Tibial nerve (tissue), 4 donors: ENCODE data around the gene KIAA1958. TPM values are rescaled to one million over a fixed set of nuclear protein-coding genes. Genes with fewer than 3 reads are reported as not detected.

Experiments
- DNase-seq, 2 donors: peaks; one replicate each; pipeline ENCODE4 v3.0.0-alpha.2; 2019; ENCODE audit warnings: low spot score in 2 of 2
- H3K27ac ChIP-seq, 4 donors: fragments of 200-600 bp; sonication (generic) in 3 of 4; one replicate each; pipeline ENCODE4 v1.5.1; 2017 to 2019; ENCODE audit warnings: mild to moderate bottlenecking in 1 of 4
- H3K27me3 ChIP-seq, 2 donors: fragments of 200-600 bp; sonication (generic) in 1 of 2; one replicate each; pipeline versions ENCODE4 v1.5.1 to v1.6.0; 2017 to 2019
- H3K36me3 ChIP-seq, 3 donors: fragments of 200-600 bp; sonication (generic); one replicate each; pipeline ENCODE4 v1.5.1; 2018 to 2019
- H3K4me1 ChIP-seq, 4 donors: fragments of 200-600 bp; sonication (generic) in 3 of 4; one replicate each; pipeline ENCODE4 v1.5.1; 2017 to 2019
- H3K4me3 ChIP-seq, 4 donors: fragments of 200-600 bp; sonication (generic) in 3 of 4; one replicate each; pipeline ENCODE4 v1.5.1; 2017 to 2019; ENCODE audit warnings: mild to moderate bottlenecking in 1 of 4, moderate library complexity in 1 of 4
- H3K9me3 ChIP-seq, 4 donors: fragments of 200-600 bp; sonication (generic) in 3 of 4; one replicate each; pipeline ENCODE4 v1.5.1; 2017 to 2019
- EP300 ChIP-seq, 2 donors: sonication (generic); formaldehyde crosslinking; IDR thresholded peaks; one replicate each; pipeline ENCODE4 v1.6.1; 2017; ENCODE audit warnings: antibody characterized with exemption in 2 of 2, mild to moderate bottlenecking in 1 of 2
- POLR2A ChIP-seq, 2 donors: fragments of 450-650 bp; IDR thresholded peaks; one replicate each; pipeline ENCODE4 v1.6.1; 2017; ENCODE audit warnings: antibody characterized with exemption in 2 of 2, mild to moderate bottlenecking in 2 of 2, moderate library complexity in 2 of 2
- whole genome bisulfite sequencing, 2 donors: methylation state at CpG; one replicate each; pipeline ENCODE4 v1.1.5; 2018; 5-methylcytosine and 5-hydroxymethylcytosine counted together
- total RNA-seq, 4 donors: library from RNA; depleted of rRNA; stranded (reverse); fragments of >200 nt; gene quantifications; one replicate each; pipeline ENCODE4 v1.1.0, GENCODE V29; 2016
- TF ChIP-seq, protein P1 (sequence below), 5 experiments: fragments of 200-600 bp in 3 of 5; fragments of 450-650 bp in 2 of 5; sonication (generic) in 3 of 5; IDR thresholded peaks; one replicate each; pipeline ENCODE4 v1.5.1; 2016 to 2019; ENCODE audit warnings: antibody characterized with exemption in 5 of 5, mild to moderate bottlenecking in 3 of 5, moderate library complexity in 2 of 5

KIAA1958 gene
- total RNA-seq, 4 donors from 2014 or later, result 3.7 to 5.2 (median 4.5) TPM

DNA sequence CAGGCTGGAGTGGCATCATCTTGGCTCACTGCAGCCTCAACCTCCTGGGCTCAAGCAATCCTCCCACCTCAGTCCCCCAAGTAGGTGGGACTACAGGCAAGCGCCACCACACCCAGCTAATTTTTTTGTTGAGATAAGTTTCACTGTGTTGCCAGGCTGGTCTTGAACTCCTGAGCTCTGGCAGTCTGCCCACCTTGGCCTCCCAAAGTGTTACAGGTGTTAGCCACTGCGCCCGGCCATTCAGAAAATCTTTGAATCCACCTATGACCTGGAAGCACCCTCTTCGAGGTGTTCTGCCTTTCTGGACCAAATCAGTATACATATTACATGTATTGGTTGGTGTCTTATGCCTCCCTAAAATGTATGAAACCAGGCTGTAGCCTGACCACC lies 61.4 kb downstream of the KIAA1958 start:
- Histone ChIP-seq H3K9me3 (no peaks in the 10 kb centered on the region), H3K27me3 (no peaks in the 10 kb centered on the region), H3K4me1 (no peaks in the 10 kb centered on the region), H3K27ac (no peak overlapping the region), H3K4me3 (no peak overlapping the region), H3K36me3 (no peaks in the 10 kb centered on the region)
- 89 to 98% methylated on average over 4 of the region's 4 CpGs for WGBS, 2 donors
- TF ChIP-seq POLR2A (IDR thresholded peaks at IDR 0.05) (no peak), EP300 (IDR thresholded peaks at IDR 0.05) (no peak)
- TF ChIP-seq, protein P1, sequence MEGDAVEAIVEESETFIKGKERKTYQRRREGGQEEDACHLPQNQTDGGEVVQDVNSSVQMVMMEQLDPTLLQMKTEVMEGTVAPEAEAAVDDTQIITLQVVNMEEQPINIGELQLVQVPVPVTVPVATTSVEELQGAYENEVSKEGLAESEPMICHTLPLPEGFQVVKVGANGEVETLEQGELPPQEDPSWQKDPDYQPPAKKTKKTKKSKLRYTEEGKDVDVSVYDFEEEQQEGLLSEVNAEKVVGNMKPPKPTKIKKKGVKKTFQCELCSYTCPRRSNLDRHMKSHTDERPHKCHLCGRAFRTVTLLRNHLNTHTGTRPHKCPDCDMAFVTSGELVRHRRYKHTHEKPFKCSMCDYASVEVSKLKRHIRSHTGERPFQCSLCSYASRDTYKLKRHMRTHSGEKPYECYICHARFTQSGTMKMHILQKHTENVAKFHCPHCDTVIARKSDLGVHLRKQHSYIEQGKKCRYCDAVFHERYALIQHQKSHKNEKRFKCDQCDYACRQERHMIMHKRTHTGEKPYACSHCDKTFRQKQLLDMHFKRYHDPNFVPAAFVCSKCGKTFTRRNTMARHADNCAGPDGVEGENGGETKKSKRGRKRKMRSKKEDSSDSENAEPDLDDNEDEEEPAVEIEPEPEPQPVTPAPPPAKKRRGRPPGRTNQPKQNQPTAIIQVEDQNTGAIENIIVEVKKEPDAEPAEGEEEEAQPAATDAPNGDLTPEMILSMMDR (IDR thresholded peaks at IDR 0.05), result no peak
- no peak for DNase-seq

DNA sequence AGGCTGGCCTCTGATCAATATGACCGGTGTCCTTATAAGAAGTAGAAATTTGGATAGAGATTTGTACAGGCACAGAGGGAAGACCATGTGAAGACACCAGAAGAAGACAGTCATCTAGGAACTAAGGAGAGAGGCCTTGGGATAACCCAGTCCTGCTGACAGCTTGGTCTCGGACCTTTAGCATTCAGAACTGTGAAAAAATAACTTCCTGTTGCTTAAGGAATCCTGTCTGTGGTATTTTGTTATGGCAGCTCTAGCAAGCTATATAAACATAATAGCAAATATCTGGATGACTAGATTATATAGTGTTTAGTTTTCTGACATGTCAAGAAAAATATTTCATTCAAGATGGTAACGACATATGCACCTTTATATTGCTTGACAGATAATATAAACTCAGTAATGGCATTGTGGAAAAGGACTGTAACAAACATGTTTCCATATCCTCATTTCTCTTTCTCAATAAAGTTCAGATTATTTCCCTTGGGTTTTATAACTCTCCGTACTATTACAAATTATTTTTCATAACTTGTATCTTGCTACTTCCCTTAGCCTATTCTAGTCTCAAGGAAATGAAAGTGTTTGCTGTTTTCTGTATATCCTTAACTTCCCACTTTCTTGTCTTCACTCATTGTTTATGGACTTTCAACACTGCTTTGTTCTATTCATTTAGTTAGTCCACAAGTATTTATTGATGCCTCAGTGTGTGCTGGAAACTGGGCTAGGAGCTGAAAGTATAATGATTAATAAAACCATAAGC lies 62.4 kb downstream of the KIAA1958 start:
- DNase-seq, result no peak
- Histone ChIP-seq H3K36me3 (no peaks in the 10 kb centered on the region), H3K4me3 (no peak overlapping the region), H3K4me1 (no peaks in the 10 kb centered on the region), H3K27me3 (no peaks in the 10 kb centered on the region), H3K27ac (no peak overlapping the region), H3K9me3 (no peaks in the 10 kb centered on the region)
- no peak for TF ChIP-seq POLR2A (IDR thresholded peaks at IDR 0.05)
- TF ChIP-seq, protein P1 (IDR thresholded peaks at IDR 0.05), result no peak
- TF ChIP-seq EP300 (IDR thresholded peaks at IDR 0.05), result no peak
- whole genome bisulfite sequencing, 2 donors, result 74 to 75% methylated on average over 4 of the region's 4 CpGs

DNA sequence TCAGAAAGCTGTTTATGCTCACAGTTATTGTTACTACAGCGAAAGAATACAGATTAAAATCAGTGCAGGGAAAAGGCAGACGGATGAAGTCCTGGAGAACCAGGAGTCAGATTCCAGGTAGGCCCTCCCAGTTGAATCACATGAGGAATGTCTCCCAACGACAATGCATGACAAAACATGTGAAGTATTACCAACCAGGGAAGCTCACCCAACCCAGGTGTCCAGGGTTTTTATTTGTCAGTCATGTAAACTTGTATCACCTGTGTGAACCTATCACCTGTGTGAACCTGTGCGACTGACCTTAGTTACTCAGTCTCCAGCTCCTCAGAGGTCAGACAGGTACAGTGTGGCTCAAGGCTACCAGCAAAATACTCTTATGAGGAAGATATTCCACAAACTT lies 63.9 kb downstream of the KIAA1958 start:
- DNase-seq, result no peak
- H3K27me3 ChIP-seq, result no peaks in the 10 kb centered on the region
- H3K27ac ChIP-seq, result no peak overlapping the region
- H3K36me3 ChIP-seq, result no peaks in the 10 kb centered on the region
- no peak overlapping the region for H3K4me3 ChIP-seq
- WGBS, 2 donors, result 80 to 92% methylated on average over 4 of the region's 4 CpGs
- no peaks in the 10 kb centered on the region for H3K4me1 ChIP-seq
- H3K9me3 ChIP-seq, result no peaks in the 10 kb centered on the region
- TF ChIP-seq, protein P1 (IDR thresholded peaks at IDR 0.05), result no peak
- TF ChIP-seq EP300 (IDR thresholded peaks at IDR 0.05), result no peak

DNA sequence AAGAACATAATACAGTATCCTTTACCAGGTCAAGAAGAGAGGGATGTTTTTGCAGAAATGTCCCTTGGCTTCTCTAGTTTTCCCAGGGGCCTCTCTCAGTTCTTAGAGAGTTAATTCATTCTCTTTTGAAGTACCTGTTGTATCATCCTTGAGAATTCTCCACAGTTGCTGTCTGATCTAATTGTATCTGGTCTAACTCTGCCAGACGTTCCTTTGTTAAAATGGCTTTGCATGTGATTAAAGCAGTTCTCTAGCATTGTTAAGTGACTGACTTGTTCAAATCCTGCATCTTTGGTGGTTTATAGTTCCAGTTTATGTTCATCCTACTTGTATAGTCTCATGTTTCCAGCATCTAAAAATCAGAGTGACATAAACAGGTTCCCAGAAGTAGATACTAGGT lies 65.0 kb downstream of the KIAA1958 start:
- whole genome bisulfite sequencing, 2 donors, result 78 to 83% methylated on average over 1 of the region's 1 CpG

More for the DNA sequence above, 65.0 kb downstream of the KIAA1958 start:
- Histone ChIP-seq H3K4me3 (no peak overlapping the region), H3K27me3 (no peaks in the 10 kb centered on the region), H3K9me3 (no peaks in the 10 kb centered on the region), H3K4me1 (no peaks in the 10 kb centered on the region), H3K36me3 (no peaks in the 10 kb centered on the region), H3K27ac (no peak overlapping the region)
- DNase-seq, result no peak
- TF ChIP-seq EP300 (IDR thresholded peaks at IDR 0.05), result no peak
- TF ChIP-seq POLR2A (IDR thresholded peaks at IDR 0.05), result no peak
- TF ChIP-seq, protein P1 (IDR thresholded peaks at IDR 0.05), result no peak
